Measurements from ENCODE around the gene GRIN2C.

The GRIN2C gene

GRCh38 chr17:74842146-74842598, 17.5 kb downstream of the GRIN2C start:
- no peaks in the 10 kb centered on the region for H3K79me2 ChIP-seq (ENCODE audit: low read length)
- no peak overlapping the region for H3K27ac ChIP-seq (ENCODE audit: low read length)
- no peaks in the 10 kb centered on the region for H4K20me1 ChIP-seq (ENCODE audit: insufficient read depth, low read length)
- TF ChIP-seq EZH2phosphoT487 (IDR thresholded peaks at IDR 0.05; ENCODE audit: low read depth) = no peak
- TF ChIP-seq CTCF (IDR thresholded peaks at IDR 0.05; ENCODE audit: low read depth, low read length) = no peak
- H3K4me2 ChIP-seq (ENCODE audit: low read length) = no peak overlapping the region
- no peaks in the 10 kb centered on the region for H3K27me3 ChIP-seq (ENCODE audit: low read depth, low read length)
- no peak overlapping the region for H3K9ac ChIP-seq (ENCODE audit: low read length)
- peaks cover 10% of the 10 kb centered on the region for H3K4me1 ChIP-seq (ENCODE audit: low read length)
- H2AFZ ChIP-seq (ENCODE audit: low read depth, low read length) = no peak overlapping the region
- H3K36me3 ChIP-seq (replicated peaks; ENCODE audit: low read depth, low read length) = no peaks in the 10 kb centered on the region
- no peaks in the 10 kb centered on the region for H3K9me3 ChIP-seq (ENCODE audit: insufficient read depth, low read length)
- no peak overlapping the region for H3K4me3 ChIP-seq (ENCODE audit: low read length)

GRCh38 chr17:74840989-74841666, 18.6 kb downstream of the GRIN2C start:
- Histone ChIP-seq H3K4me1 (ENCODE audit: low read length) (peaks cover 10% of the 10 kb centered on the region), H3K9me3 (ENCODE audit: insufficient read depth, low read length) (no peaks in the 10 kb centered on the region), H4K20me1 (ENCODE audit: insufficient read depth, low read length) (no peaks in the 10 kb centered on the region), H3K9ac (ENCODE audit: low read length) (no peak overlapping the region), H3K27ac (ENCODE audit: low read length) (no peak overlapping the region), H3K27me3 (ENCODE audit: low read depth, low read length) (no peaks in the 10 kb centered on the region), H2AFZ (ENCODE audit: low read depth, low read length) (no peak overlapping the region), H3K36me3 (replicated peaks; ENCODE audit: low read depth, low read length) (no peaks in the 10 kb centered on the region), H3K4me2 (ENCODE audit: low read length) (0 out of 2 replicates have a peak overlapping the region, but pooled peaks have one; percentile 5), H3K4me3 (ENCODE audit: low read length) (no peak overlapping the region), H3K79me2 (ENCODE audit: low read length) (no peaks in the 10 kb centered on the region)
- TF ChIP-seq CTCF (IDR thresholded peaks at IDR 0.05; ENCODE audit: low read depth, low read length) = no peak
- no peak for TF ChIP-seq EZH2phosphoT487 (IDR thresholded peaks at IDR 0.05; ENCODE audit: low read depth)

- H3K27ac ChIP-seq (ENCODE audit: low read length) = no peak overlapping the region
- H3K79me2 ChIP-seq (ENCODE audit: low read length) = no peaks in the 10 kb centered on the region
- no peak overlapping the region for H3K4me2 ChIP-seq (ENCODE audit: low read length)
- H2AFZ ChIP-seq (ENCODE audit: low read depth, low read length) = no peak overlapping the region
- no peaks in the 10 kb centered on the region for H4K20me1 ChIP-seq (ENCODE audit: insufficient read depth, low read length)
- H3K4me3 ChIP-seq (ENCODE audit: low read length) = no peak overlapping the region
- no peaks in the 10 kb centered on the region for H3K27me3 ChIP-seq (ENCODE audit: low read depth, low read length)
- H3K9ac ChIP-seq (ENCODE audit: low read length) = no peak overlapping the region
- peaks cover 10% of the 10 kb centered on the region for H3K4me1 ChIP-seq (ENCODE audit: low read length)
- H3K9me3 ChIP-seq (ENCODE audit: insufficient read depth, low read length) = no peaks in the 10 kb centered on the region
- no peak for TF ChIP-seq CTCF (IDR thresholded peaks at IDR 0.05; ENCODE audit: low read depth, low read length)
- TF ChIP-seq EZH2phosphoT487 (IDR thresholded peaks at IDR 0.05; ENCODE audit: low read depth) = no peak
- H3K36me3 ChIP-seq (replicated peaks; ENCODE audit: low read depth, low read length) = no peaks in the 10 kb centered on the region
These were observed 19.5 kb downstream of the GRIN2C start for GRCh38 chr17:74839990-74840852.

DNA sequence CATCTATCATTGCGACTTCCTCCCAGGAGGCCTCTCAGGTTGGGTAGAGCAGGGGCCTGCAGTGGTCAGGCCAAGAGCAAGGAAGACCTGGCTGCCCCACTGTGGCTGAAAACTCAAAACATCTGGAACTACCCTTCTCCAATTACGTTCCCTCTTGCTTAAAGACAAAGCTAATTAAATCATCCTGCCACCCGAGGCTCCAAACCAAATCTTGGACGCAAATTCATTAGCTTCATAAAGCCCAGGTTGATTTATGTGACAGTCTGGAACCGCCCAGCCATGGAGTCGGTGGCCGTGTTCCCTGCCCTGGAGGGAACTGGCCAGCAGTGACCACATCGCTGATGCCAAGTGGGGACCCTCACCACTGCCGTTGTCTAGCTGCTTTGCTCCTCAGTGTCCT, 21.4 kb downstream of the GRIN2C start:
- H3K4me2 ChIP-seq (ENCODE audit: low read length) = no peak overlapping the region
- no peaks in the 10 kb centered on the region for H3K9me3 ChIP-seq (ENCODE audit: insufficient read depth, low read length)
- TF ChIP-seq CTCF (IDR thresholded peaks at IDR 0.05; ENCODE audit: low read depth, low read length) = no peak
- TF ChIP-seq EZH2phosphoT487 (IDR thresholded peaks at IDR 0.05; ENCODE audit: low read depth) = no peak
- H3K27me3 ChIP-seq (ENCODE audit: low read depth, low read length) = no peaks in the 10 kb centered on the region
- no peak overlapping the region for H3K27ac ChIP-seq (ENCODE audit: low read length)
- no peaks in the 10 kb centered on the region for H3K79me2 ChIP-seq (ENCODE audit: low read length)
- no peak overlapping the region for H2AFZ ChIP-seq (ENCODE audit: low read depth, low read length)
- peaks cover 21% of the 10 kb centered on the region for H3K4me1 ChIP-seq (ENCODE audit: low read length)
- H3K4me3 ChIP-seq (ENCODE audit: low read length) = no peak overlapping the region
- no peaks in the 10 kb centered on the region for H3K36me3 ChIP-seq (replicated peaks; ENCODE audit: low read depth, low read length)
- H4K20me1 ChIP-seq (ENCODE audit: insufficient read depth, low read length) = no peaks in the 10 kb centered on the region
- H3K9ac ChIP-seq (ENCODE audit: low read length) = no peak overlapping the region

Measured in OCI-LY3 (cell line).